Retinal pigment epithelial cell (primary cell): ENCODE results near the gene TMEM190.
"Not testable (repeated sequence)": the region's sequence is repeated elsewhere in the genome, so short reads cannot be mapped to it uniquely, and the experiment has no call there.

Experiments
- DNase-seq: peaks from one replicate; pipeline ENCODE4 v3.0.0-alpha.2; 2010; ENCODE audit warnings: low read depth
- H3K4me3 ChIP-seq: 2 replicates; pipeline ENCODE4 v1.5.1; 2011; ENCODE audit warnings: mild to moderate bottlenecking, low read length, control low read depth, moderate library complexity
- TF ChIP-seq, protein P1 (sequence below): conservative IDR thresholded peaks from 2 replicates; pipeline ENCODE4 v1.5.1; 2011; ENCODE audit warnings: low read depth, low read length, control low read depth, inconsistent platforms

TMEM190 gene

GRCh38 chr19:55400281-55401087, 23.9 kb downstream of the TMEM190 start:
- H3K4me3 ChIP-seq: no peak overlapping the region
- DNase-seq: no peak
- TF ChIP-seq, protein P1, sequence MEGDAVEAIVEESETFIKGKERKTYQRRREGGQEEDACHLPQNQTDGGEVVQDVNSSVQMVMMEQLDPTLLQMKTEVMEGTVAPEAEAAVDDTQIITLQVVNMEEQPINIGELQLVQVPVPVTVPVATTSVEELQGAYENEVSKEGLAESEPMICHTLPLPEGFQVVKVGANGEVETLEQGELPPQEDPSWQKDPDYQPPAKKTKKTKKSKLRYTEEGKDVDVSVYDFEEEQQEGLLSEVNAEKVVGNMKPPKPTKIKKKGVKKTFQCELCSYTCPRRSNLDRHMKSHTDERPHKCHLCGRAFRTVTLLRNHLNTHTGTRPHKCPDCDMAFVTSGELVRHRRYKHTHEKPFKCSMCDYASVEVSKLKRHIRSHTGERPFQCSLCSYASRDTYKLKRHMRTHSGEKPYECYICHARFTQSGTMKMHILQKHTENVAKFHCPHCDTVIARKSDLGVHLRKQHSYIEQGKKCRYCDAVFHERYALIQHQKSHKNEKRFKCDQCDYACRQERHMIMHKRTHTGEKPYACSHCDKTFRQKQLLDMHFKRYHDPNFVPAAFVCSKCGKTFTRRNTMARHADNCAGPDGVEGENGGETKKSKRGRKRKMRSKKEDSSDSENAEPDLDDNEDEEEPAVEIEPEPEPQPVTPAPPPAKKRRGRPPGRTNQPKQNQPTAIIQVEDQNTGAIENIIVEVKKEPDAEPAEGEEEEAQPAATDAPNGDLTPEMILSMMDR: no peak

- DNase-seq, H3K4me3 ChIP-seq: not testable (repeated sequence)
Measured at GRCh38 chr19:55401390-55401789, 24.8 kb downstream of the TMEM190 start.

DNA sequence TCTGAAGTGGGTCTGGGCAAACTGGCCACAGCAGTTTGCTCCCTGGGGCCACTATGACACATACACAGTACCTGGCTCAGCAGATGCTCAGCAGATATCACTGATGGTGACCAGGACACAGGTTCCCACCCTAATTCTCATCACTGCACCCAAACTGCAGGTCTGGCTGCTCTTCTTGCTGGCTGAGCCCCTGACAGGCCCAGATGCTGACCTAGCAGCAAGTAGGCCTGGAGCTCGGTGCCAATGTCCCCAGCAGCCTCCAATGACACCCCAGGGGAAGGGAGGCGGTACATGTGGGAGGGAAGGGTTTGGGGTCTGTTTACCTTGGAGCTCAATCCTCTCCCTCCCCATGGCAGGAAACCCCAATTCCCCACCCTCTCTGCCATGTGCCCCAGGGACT, 25.9 kb downstream of the TMEM190 start:
- TF ChIP-seq, protein P1: no peak
- no peak overlapping the region for H3K4me3 ChIP-seq
- no peak for DNase-seq

DNA sequence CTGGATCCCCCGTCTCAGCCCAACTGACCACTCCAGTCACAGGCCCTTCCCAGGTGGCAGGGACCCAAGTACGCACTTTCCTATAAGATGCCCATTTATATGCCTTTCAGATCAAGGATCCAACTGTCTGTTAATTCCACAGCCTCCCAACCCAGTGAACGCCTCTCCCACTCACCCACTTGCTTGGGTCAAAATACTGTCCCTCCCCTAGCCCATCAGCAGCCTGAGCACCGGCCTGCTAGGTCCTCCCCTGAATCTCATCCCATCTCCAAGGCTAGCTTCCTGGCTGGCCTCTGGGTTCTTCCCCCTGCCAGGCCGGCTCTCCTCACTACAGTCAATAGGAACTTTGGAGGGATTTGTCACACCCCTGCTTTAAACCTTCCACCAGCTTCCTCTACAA, 29.0 kb downstream of the TMEM190 start:
- TF ChIP-seq, protein P1: no peak
- peak overlapping the region; percentile 78 for H3K4me3 ChIP-seq
- no peak for DNase-seq

DNA sequence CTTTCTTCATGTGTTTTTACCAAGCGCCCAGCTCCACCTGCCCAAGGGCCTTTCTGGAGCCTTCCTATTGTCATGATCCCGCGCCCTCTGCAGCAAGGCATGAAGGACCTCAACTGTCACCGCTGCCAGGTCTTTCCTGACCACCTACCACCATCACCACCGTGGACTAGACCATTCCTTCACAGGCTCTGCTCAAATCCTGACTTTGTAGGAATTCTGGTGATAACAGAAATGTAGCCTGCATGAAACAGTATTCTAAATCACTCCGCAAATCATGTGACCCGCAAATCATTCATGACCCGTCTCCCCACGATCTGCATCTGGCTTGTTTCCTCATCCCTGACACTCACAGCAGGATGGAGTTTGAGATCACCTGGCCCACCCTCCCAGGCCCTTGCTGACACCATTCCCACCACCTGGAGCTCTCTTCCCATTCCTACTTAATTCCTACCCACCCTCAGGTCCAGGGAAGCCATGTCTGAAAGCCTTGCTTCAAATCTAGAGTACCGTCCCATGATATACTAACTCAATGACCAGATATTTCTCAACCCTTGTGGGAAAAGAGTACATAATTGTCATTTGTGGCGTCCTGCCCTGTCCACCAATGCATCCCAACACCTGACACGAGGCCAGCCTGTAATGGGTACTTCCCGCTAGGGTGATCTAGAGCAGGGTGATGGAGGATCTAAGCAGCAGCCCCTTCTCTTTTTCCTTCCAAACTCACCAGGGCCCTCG, 29.6 kb downstream of the TMEM190 start:
- TF ChIP-seq, protein P1: no peak
- H3K4me3 ChIP-seq: peak overlapping the region; percentile 78
- DNase-seq: no peak

- no peak for DNase-seq
- peak overlapping the region; percentile 78 for H3K4me3 ChIP-seq
- TF ChIP-seq, protein P1: no peak
Measured at GRCh38 chr19:55406826-55407549, 30.4 kb downstream of the TMEM190 start.

- DNase-seq: not testable (repeated sequence)
- peak within 1 kb of the TSS; percentile 78 for H3K4me3 ChIP-seq
Measured at GRCh38 chr19:55407550-55407799, 30.8 kb downstream of the TMEM190 start, which contains the start of gene UBE2S. Gene UBE2S, minus strand, starts transcription at chr19:55407788. Its CDS starts 199 bp downstream, at chr19:55407589.
